HG03571 (cell line): ENCODE results near the gene BTNL8.

Experiments
- ATAC-seq: cut with Tn5 transposase; IDR thresholded peaks from one replicate; pipeline ENCODE4 v1.9.1; 2021; ENCODE audit not compliant: unreplicated experiment

The BTNL8 gene

GRCh38 chr5:180898621-180899246, at the start of gene BTNL8:
BTNL8 (plus strand) TSS chr5:180899159; CDS start chr5:180899311, 152 bp downstream.
- no peak for ATAC-seq

GRCh38 chr5:180849827-180850226, 49.1 kb upstream of the BTNL8 start:
- no peak for ATAC-seq

- no peak for ATAC-seq
Measured at GRCh38 chr5:180850434-180851078, 48.4 kb upstream of the BTNL8 start.

GRCh38 chr5:180852495-180852894, 46.5 kb upstream of the BTNL8 start:
- ATAC-seq, result no peak

GRCh38 chr5:180853121-180853847, 45.7 kb upstream of the BTNL8 start:
- no peak for ATAC-seq

- no peak for ATAC-seq
Measured at GRCh38 chr5:180853848-180854176, 45.1 kb upstream of the BTNL8 start.

GRCh38 chr5:180858586-180858985, 40.4 kb upstream of the BTNL8 start:
- no peak for ATAC-seq

- ATAC-seq, result peak; percentile 51
Measured at GRCh38 chr5:180860273-180860886, 38.6 kb upstream of the BTNL8 start.

- ATAC-seq, result peak; percentile 83
Measured at GRCh38 chr5:180860887-180861822, 37.8 kb upstream of the BTNL8 start, which contains the start of gene ZFP62. ZFP62 (minus strand) TSS chr5:180861276; CDS start chr5:180861219, 57 bp downstream.

- ATAC-seq, result no peak
Measured at GRCh38 chr5:180862645-180863044, 36.3 kb upstream of the BTNL8 start.

- ATAC-seq, result no peak
Measured at GRCh38 chr5:180865981-180866695, 32.8 kb upstream of the BTNL8 start.

- ATAC-seq, result no peak
Measured at GRCh38 chr5:180866985-180867384, 32.0 kb upstream of the BTNL8 start.

GRCh38 chr5:180868960-180869359, 30.0 kb upstream of the BTNL8 start:
- ATAC-seq, result no peak

- ATAC-seq, result no peak
Measured at GRCh38 chr5:180869587-180869986, 29.4 kb upstream of the BTNL8 start.

- no peak for ATAC-seq
Measured at GRCh38 chr5:180870276-180871068, 28.5 kb upstream of the BTNL8 start.

- ATAC-seq, result no peak
Measured at GRCh38 chr5:180872419-180872818, 26.5 kb upstream of the BTNL8 start.

- peak; percentile 61 for ATAC-seq
Measured at GRCh38 chr5:180873615-180874520, 25.1 kb upstream of the BTNL8 start.
